GM18951 (cell line): ENCODE results near the gene MEIS1.

Source experiments
- POLR2A ChIP-seq: IDR thresholded peaks from 4 replicates; pipeline ENCODE4 v1.6.1; 2011; ENCODE audit warnings: mild to moderate bottlenecking; ENCODE audit not compliant: insufficient read length, insufficient read depth; ENCODE audit errors: extremely low read depth
- in situ Hi-C: fragments of 300-500 bp; cut with MboI; formaldehyde crosslinking; loops from one replicate; pipeline ENCODE4 v1.12.0; 2022; ENCODE audit warnings: low sequenced_read_pairs, mixed read lengths, inconsistent platforms; ENCODE audit not compliant: unreplicated experiment

The MEIS1 gene

GRCh38 chr2:66497431-66498288, 62.7 kb downstream of the MEIS1 start:
- TF ChIP-seq POLR2A = no peak
- in situ Hi-C loops = no loop called here

DNA sequence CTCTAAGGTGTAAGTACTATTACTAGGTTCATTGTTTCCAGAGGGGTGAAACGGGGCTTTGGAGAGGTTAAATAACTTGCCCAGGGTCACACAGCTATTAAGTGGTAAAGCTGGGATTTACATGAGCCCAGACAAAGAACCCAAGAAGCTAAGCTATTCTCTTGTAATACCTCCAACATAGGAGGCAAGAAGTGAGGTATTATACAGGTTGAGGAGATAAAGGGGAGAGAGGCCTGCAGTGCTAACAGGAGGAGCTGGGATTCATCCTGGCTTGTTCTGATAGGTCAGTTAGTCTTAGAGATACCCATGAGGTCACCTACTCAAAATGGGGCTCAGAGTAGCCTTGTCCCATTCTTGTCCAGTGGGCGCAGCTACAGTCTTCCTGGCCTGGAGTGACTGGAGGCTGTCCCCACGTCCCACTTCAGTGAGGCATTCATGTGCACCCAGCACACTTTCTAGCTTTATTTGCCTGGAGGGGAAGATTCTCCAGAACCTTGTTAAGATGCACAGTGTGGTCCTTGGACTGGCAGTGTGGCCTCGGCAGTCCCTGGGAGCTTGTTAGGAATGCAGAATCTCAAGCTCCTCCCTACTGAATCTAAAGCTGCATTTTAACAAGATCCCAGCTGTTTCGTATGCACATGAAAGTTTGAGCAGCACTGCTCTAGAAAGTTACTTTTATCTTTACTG, 63.5 kb downstream of the MEIS1 start:
- no peak for TF ChIP-seq POLR2A
- in situ Hi-C loops = no loop called here

DNA sequence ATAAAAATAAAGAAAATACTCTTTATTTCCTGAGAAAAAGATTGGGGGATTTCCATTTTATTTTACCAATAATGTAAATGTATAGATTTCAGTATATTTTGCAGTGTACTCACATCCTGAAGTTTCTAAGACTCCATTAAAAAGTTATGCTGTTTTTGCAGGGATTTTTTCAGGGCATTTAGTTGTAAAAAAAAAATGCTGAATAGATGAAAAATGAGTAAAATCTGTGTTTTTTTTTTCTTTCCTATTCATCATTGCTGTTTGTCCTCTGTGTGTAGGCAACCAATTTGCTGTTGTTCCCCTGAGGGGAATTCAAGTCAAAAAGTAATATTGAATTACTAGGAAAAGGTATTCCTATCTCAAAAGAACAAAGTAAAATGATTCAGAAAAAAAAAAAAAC, 66.3 kb downstream of the MEIS1 start:
- in situ Hi-C loops = no loop called here
- no peak for TF ChIP-seq POLR2A

DNA sequence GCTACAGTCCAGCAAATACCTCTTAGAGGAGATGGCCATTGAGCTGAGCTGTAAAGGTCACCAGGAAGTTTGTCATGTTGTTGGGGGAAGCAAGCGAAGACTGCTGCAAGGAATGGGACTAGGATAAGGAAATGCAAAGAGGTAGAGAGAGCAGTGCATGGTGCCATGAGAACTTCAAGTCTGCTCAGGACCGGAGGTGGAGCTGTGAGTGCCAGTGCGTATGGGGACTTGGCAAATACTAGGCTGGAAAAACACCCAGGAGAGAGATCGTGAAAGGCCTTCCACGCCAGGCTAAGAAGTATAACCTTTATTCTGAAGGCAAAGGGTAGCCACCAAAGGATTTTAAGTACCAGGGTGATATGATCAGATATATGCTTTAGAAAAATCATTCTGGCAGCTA, 71.3 kb downstream of the MEIS1 start:
- in situ Hi-C loops = no loop called here
- TF ChIP-seq POLR2A = no peak

GRCh38 chr2:66507673-66508201, 72.8 kb downstream of the MEIS1 start:
- in situ Hi-C loops = no loop called here
- TF ChIP-seq POLR2A = no peak

GRCh38 chr2:66508484-66509071, 73.7 kb downstream of the MEIS1 start:
- in situ Hi-C loops = no loop called here
- TF ChIP-seq POLR2A = no peak

DNA sequence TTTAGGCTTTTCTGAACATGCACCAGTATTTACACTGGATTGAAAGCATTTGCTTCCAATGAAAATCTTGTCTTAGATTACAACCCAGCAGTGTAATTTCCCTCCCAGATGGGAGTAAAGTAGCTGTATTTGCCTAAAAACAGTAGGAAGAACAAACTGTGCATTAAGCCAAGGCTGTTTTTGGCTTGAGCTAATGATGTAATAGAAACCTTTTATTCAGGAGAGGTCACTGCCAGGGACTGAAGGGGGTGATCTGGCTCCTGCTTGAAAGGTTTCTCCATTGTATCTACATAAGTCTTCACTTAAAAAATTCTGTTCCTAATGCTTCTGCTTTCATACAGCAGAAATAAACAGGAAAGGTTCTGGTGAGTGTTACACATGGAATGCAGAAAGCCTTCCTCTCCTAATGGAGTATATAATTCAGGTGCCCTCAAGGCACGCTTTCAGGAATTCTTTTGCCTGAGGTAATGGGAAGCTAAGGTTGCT, 74.4 kb downstream of the MEIS1 start:
- TF ChIP-seq POLR2A = no peak
- in situ Hi-C loops = no loop called here

- in situ Hi-C loops = no loop called here
- TF ChIP-seq POLR2A = no peak
Measured at GRCh38 chr2:66512626-66513025, 77.7 kb downstream of the MEIS1 start.

GRCh38 chr2:66515743-66516142, 80.8 kb downstream of the MEIS1 start:
- in situ Hi-C loops = no loop called here
- no peak for TF ChIP-seq POLR2A

DNA sequence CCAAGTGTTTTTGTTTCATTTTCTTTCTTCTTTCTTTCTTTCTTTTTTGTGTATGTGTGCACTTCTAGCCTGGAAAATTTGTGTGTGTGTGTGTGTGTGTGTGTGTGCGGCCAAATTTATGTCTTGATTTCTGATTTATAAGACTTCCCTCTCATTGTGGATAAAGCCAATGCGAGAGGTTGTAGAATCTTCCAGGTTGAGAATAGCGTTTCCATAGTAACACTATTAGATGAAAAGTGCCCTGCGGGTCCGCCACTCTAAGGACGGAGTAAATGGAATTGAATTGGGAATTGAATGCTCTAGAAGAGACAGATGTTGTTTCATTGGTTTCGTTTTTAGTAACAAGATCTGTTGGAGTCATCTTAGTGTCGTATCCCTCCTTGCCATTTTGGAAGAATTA, 81.6 kb downstream of the MEIS1 start:
- TF ChIP-seq POLR2A = no peak
- in situ Hi-C loops = no loop called here

DNA sequence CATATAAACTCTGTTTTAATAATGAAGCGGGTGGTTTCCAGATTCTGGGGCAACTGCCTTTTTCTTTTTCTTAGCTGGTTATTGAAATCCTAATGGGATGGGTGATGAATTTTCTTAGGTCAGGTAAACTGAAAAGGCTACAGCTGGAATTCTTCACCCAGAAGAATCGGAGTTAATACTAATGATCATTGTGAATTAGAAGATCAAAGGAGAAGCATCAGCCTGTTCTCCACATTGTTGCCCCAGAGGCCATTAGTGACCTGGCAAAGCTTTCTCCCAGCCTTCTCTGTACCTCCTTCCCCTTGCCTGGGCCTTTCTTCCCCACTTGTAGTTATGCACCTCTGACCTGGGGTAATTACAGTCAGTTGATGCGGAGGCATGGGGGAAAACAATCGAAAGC, 82.8 kb downstream of the MEIS1 start:
- in situ Hi-C loops = no loop called here
- no peak for TF ChIP-seq POLR2A

- in situ Hi-C loops = no loop called here
- TF ChIP-seq POLR2A = no peak
Measured at GRCh38 chr2:66519264-66519843, 84.4 kb downstream of the MEIS1 start.

GRCh38 chr2:66521291-66521922, 86.5 kb downstream of the MEIS1 start:
- no peak for TF ChIP-seq POLR2A
- in situ Hi-C loops = no loop called here
